ENCODE results near the gene TSHZ2.
A peak's percentile ranks its signal among the peaks of the same experiment; 100 is the strongest.

TSHZ2 gene

GRCh38 chr20:53004267-53004813, 32.2 kb downstream of the TSHZ2 start:
- TF ChIP-seq, protein P1, sequence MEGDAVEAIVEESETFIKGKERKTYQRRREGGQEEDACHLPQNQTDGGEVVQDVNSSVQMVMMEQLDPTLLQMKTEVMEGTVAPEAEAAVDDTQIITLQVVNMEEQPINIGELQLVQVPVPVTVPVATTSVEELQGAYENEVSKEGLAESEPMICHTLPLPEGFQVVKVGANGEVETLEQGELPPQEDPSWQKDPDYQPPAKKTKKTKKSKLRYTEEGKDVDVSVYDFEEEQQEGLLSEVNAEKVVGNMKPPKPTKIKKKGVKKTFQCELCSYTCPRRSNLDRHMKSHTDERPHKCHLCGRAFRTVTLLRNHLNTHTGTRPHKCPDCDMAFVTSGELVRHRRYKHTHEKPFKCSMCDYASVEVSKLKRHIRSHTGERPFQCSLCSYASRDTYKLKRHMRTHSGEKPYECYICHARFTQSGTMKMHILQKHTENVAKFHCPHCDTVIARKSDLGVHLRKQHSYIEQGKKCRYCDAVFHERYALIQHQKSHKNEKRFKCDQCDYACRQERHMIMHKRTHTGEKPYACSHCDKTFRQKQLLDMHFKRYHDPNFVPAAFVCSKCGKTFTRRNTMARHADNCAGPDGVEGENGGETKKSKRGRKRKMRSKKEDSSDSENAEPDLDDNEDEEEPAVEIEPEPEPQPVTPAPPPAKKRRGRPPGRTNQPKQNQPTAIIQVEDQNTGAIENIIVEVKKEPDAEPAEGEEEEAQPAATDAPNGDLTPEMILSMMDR (IDR thresholded peaks at IDR 0.05; ENCODE audit: low read length) = no peak
- TF ChIP-seq EZH2 (IDR thresholded peaks at IDR 0.05; ENCODE audit: borderline replicate concordance, low read length) = no peak
- H3K4me2 ChIP-seq (ENCODE audit: low read length) = no peak overlapping the region
- H3K27me3 ChIP-seq (ENCODE audit: insufficient read depth, low read length) = no peaks in the 10 kb centered on the region

GRCh38 chr20:53009979-53010735, 38.0 kb downstream of the TSHZ2 start:
- no peaks in the 10 kb centered on the region for H3K27me3 ChIP-seq (ENCODE audit: insufficient read depth, low read length)
- no peak overlapping the region; the same call in 1 of the 2 replicates for H2AFZ ChIP-seq (ENCODE audit: low read length)

More at GRCh38 chr20:53004267-53004813, 32.2 kb downstream of the TSHZ2 start:
- no peaks in the 10 kb centered on the region for H4K20me1 ChIP-seq (ENCODE audit: insufficient read depth, low read length)
- no peak overlapping the region for H3K9ac ChIP-seq (ENCODE audit: low read length)
- H3K9me3 ChIP-seq (ENCODE audit: low read length) = no peaks in the 10 kb centered on the region
- peaks cover 53% of the 10 kb centered on the region for H3K4me1 ChIP-seq (ENCODE audit: insufficient read depth, low read length, severe bottlenecking)
- H3K9me2 ChIP-seq (ENCODE audit: low read depth, low read length) = no peaks in the 10 kb centered on the region
- no peaks in the 10 kb centered on the region for H3K36me3 ChIP-seq (ENCODE audit: insufficient read depth, low read length)
- H3K79me2 ChIP-seq (ENCODE audit: insufficient read depth, low read length) = no peaks in the 10 kb centered on the region
- H3K27ac ChIP-seq (ENCODE audit: low read depth, low read length, poor library complexity, severe bottlenecking) = peak overlapping the region; percentile 98
- H3K4me3 ChIP-seq (ENCODE audit: low read depth, low read length, poor library complexity, severe bottlenecking) = no peak overlapping the region
- H3F3A ChIP-seq (ENCODE audit: insufficient read depth, low read length) = peaks cover 13% of the 10 kb centered on the region
- no peak overlapping the region for H2AFZ ChIP-seq (ENCODE audit: low read length)

DNA sequence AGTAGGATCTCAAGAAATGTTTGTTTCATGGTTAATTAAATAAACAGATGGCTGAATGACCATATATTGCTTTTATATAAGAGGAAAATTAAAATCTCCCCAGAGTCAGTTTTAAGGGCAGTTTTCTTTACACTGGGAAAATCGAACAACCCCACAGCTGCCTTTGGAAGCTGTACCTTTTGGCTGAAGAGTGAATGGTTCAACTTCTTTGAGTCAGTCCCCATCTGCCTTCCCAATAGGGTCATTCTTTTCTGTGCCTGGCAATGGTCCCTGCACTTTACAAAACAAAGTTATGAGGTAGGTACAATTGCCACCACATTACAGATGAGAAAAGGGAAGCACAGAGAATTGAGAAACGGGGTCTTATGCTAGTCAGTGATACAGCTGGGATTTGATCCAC, 39.5 kb downstream of the TSHZ2 start:
- no peak overlapping the region for H3K4me3 ChIP-seq (ENCODE audit: low read depth, low read length, poor library complexity, severe bottlenecking)
- no peaks in the 10 kb centered on the region for H3K36me3 ChIP-seq (ENCODE audit: insufficient read depth, low read length)
- no peaks in the 10 kb centered on the region for H4K20me1 ChIP-seq (ENCODE audit: insufficient read depth, low read length)
- TF ChIP-seq, protein P1 (IDR thresholded peaks at IDR 0.05; ENCODE audit: low read length) = no peak
- TF ChIP-seq EZH2 (IDR thresholded peaks at IDR 0.05; ENCODE audit: borderline replicate concordance, low read length) = no peak
- no peaks in the 10 kb centered on the region for H3K79me2 ChIP-seq (ENCODE audit: insufficient read depth, low read length)
- H3K9me3 ChIP-seq (ENCODE audit: low read length) = no peaks in the 10 kb centered on the region
- no peaks in the 10 kb centered on the region for H3K9me2 ChIP-seq (ENCODE audit: low read depth, low read length)
- H3K9ac ChIP-seq (ENCODE audit: low read length) = no peak overlapping the region
- no peak overlapping the region for H3K27ac ChIP-seq (ENCODE audit: low read depth, low read length, poor library complexity, severe bottlenecking)
- H3K4me2 ChIP-seq (ENCODE audit: low read length) = no peak overlapping the region
- no peaks in the 10 kb centered on the region for H3K27me3 ChIP-seq (ENCODE audit: insufficient read depth, low read length)
- no peak overlapping the region for H2AFZ ChIP-seq (ENCODE audit: low read length)
- H3K4me1 ChIP-seq (ENCODE audit: insufficient read depth, low read length, severe bottlenecking) = peaks cover 17% of the 10 kb centered on the region
- H3F3A ChIP-seq (ENCODE audit: insufficient read depth, low read length) = no peaks in the 10 kb centered on the region

More at GRCh38 chr20:53009979-53010735, 38.0 kb downstream of the TSHZ2 start:
- Histone ChIP-seq H4K20me1 (ENCODE audit: insufficient read depth, low read length) (no peaks in the 10 kb centered on the region), H3K4me3 (ENCODE audit: low read depth, low read length, poor library complexity, severe bottlenecking) (no peak overlapping the region), H3F3A (ENCODE audit: insufficient read depth, low read length) (no peaks in the 10 kb centered on the region), H3K79me2 (ENCODE audit: insufficient read depth, low read length) (no peaks in the 10 kb centered on the region), H3K9me3 (ENCODE audit: low read length) (no peaks in the 10 kb centered on the region), H3K36me3 (ENCODE audit: insufficient read depth, low read length) (no peaks in the 10 kb centered on the region), H3K9ac (ENCODE audit: low read length) (no peak overlapping the region), H3K4me2 (ENCODE audit: low read length) (no peak overlapping the region), H3K4me1 (ENCODE audit: insufficient read depth, low read length, severe bottlenecking) (peaks cover 17% of the 10 kb centered on the region), H3K27ac (ENCODE audit: low read depth, low read length, poor library complexity, severe bottlenecking) (no peak overlapping the region), H3K9me2 (ENCODE audit: low read depth, low read length) (no peaks in the 10 kb centered on the region)
- no peak for TF ChIP-seq EZH2 (IDR thresholded peaks at IDR 0.05; ENCODE audit: borderline replicate concordance, low read length)
- TF ChIP-seq, protein P1 (IDR thresholded peaks at IDR 0.05; ENCODE audit: low read length) = no peak

Data from OCI-LY1 (cell line).